HepG2 (cell line): ENCODE results near the gene DSTN. TPM values are rescaled to one million over a fixed set of nuclear protein-coding genes. Genes with fewer than 3 reads are reported as not detected.
A peak's percentile ranks its signal among the peaks of the same experiment; 100 is the strongest.

Experiments
- ESRRA ChIP-seq: sonication (generic); formaldehyde crosslinking; IDR thresholded peaks from 2 replicates; pipeline ENCODE4 v1.5.1; 2020; ENCODE audit warnings: mild to moderate bottlenecking, low read depth, missing genetic modification reagents
- MEF2D ChIP-seq: sonication (generic); formaldehyde crosslinking; IDR thresholded peaks from 2 replicates; pipeline ENCODE4 v1.5.1; 2020; ENCODE audit warnings: mild to moderate bottlenecking, missing genetic modification reagents
- MTA1 ChIP-seq: sonication (generic); formaldehyde crosslinking; IDR thresholded peaks from 2 replicates; pipeline ENCODE4 v1.4.0; 2020; ENCODE audit warnings: missing genetic modification reagents, mild to moderate bottlenecking, borderline replicate concordance
- MTF1 ChIP-seq: sonication (generic); formaldehyde crosslinking; IDR thresholded peaks from 2 replicates; pipeline ENCODE4 v1.5.0; 2020; ENCODE audit warnings: missing genetic modification reagents
- PCBP1 ChIP-seq: fragments of 200-400 bp; formaldehyde crosslinking; IDR thresholded peaks from 2 replicates; pipeline ENCODE4 v1.6.1; 2017; ENCODE audit warnings: mild to moderate bottlenecking, low read depth, low read length, borderline replicate concordance
- POGZ ChIP-seq: sonication (generic); formaldehyde crosslinking; IDR thresholded peaks from 2 replicates; pipeline ENCODE4 v1.4.0; 2020; ENCODE audit warnings: mild to moderate bottlenecking, missing genetic modification reagents
- POLR2A ChIP-seq, 2 experiments: IDR thresholded peaks; 2 replicates each; pipeline ENCODE4 v1.6.1; 2011; ENCODE audit warnings: low read depth in 2 of 2, low read length in 2 of 2, mild to moderate bottlenecking in 1 of 2, moderate library complexity in 1 of 2; ENCODE audit not compliant: insufficient read depth in 1 of 2
- RFXAP ChIP-seq: sonication (generic); formaldehyde crosslinking; IDR thresholded peaks from 2 replicates; pipeline ENCODE4 v1.4.0; 2020; ENCODE audit warnings: missing genetic modification reagents, borderline replicate concordance
- SP4 ChIP-seq: sonication (generic); formaldehyde crosslinking; IDR thresholded peaks from 2 replicates; pipeline ENCODE4 v1.8.1; 2023; ENCODE audit warnings: mild to moderate bottlenecking, missing genetic modification reagents
- SP5 ChIP-seq: IDR thresholded peaks from 2 replicates; pipeline ENCODE4 v1.6.1; 2016; ENCODE audit warnings: low read depth, borderline replicate concordance
- ZNF563 ChIP-seq: sonication (generic); formaldehyde crosslinking; IDR thresholded peaks from 2 replicates; pipeline ENCODE4 v1.8.0; 2022; ENCODE audit warnings: mild to moderate bottlenecking, moderate library complexity, missing genetic modification reagents
- polyA plus RNA-seq, 8 experiments: library from polyadenylated mRNA; depleted of rRNA in 3 of 8; stranded (reverse) in 7 of 8; unstranded in 1 of 8; fragments of >200 nt; fragmentation: Illumina TruSeq in 4 of 8; extraction: Trizol in 4 of 8; gene quantifications; 2 replicates each; pipeline versions ENCODE4 v1.2.1 to v1.2.3, GENCODE V29; 2011 to 2016; ENCODE audit warnings: low read depth in 4 of 8, missing spikeins in 1 of 8, mixed read lengths in 1 of 8; ENCODE audit not compliant: insufficient read depth in 1 of 8
- total RNA-seq, 5 experiments: library from RNA; depleted of rRNA; stranded (reverse); fragments of >200 nt; fragmentation: Illumina TruSeq; extraction: Trizol; gene quantifications; 2 replicates each; pipeline ENCODE4 v1.2.3, GENCODE V29; 2016; ENCODE audit warnings: low read depth in 1 of 5
- TF ChIP-seq, protein P1 (sequence below): sonication (generic); formaldehyde crosslinking; IDR thresholded peaks from 2 replicates; pipeline ENCODE4 v1.4.0; 2020; ENCODE audit warnings: mild to moderate bottlenecking, missing genetic modification reagents, borderline replicate concordance
- TF ChIP-seq, protein P2 (sequence below): sonication (generic); formaldehyde crosslinking; IDR thresholded peaks from 2 replicates; pipeline ENCODE4 v1.8.0; 2022; ENCODE audit warnings: mild to moderate bottlenecking, missing genetic modification reagents
- TF ChIP-seq, protein P3 (sequence below): IDR thresholded peaks from 2 replicates; pipeline ENCODE4 v1.6.1; 2012; ENCODE audit warnings: low read length, improper control_type of control experiment
- TF ChIP-seq, protein P4 (sequence below): sonication (generic); formaldehyde crosslinking; IDR thresholded peaks from 2 replicates; pipeline ENCODE4 v1.9.0; 2021; ENCODE audit warnings: missing genetic modification reagents, mild to moderate bottlenecking, borderline replicate concordance

DSTN gene
- total and polyA plus RNA-seq, 2 of the 13 experiments (the other 11 are each of a cell fraction or from before 2014, with no cell fraction given), result 27.6 to 106 TPM

DNA sequence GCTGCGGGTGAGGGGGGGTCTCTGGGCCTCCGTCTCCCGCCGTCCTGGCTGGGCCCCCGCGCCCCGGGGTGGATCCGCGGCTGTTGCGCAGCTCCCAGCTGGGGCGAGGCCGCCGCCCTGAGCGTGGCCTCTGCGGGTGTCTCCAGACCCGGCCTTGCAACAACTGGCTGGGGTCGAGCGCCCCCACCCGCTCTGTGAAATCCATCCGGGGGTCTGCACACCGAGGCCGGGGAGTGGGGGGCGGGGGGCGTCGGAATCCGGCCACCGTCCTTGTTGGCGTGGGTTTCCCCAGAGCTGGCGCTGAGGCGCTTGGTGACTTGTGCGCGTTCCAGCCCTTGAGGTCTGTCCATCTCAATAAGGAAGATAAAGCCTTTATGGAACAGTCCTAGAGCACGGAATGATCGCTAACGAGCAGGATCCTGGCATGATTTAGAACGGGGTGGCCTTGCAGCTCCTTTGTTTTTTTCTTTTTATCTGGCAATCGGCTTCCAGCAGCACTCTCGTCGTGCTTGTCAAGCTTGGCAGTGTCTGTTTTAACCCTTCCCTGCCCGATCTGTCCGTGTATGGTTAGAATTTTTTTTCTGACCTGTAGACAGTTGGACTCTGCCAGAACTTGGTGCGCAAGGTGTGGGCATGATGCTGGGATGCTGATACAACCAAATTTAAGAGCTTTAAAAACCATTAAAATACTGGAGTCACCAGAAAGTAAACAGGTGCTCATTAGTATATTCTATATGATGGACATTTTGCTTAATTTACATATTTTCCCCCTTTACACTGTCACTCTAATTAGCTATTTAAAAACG lies 675 bp downstream of the DSTN start (continued):
- TF ChIP-seq ESRRA (peak; percentile 61; the same call in 1 of the 2 replicates), POGZ (CRISPR knock-in tag) (peak; percentile 34; the same call in 1 of the 2 replicates), SP5 (CRISPR knock-in tag) (0 out of 2 replicates have a peak, but pooled peaks have one; percentile 8), PCBP1 (no peak), MTF1 (no peak), MTA1 (CRISPR knock-in tag) (peak; percentile 61; the same call in 1 of the 2 replicates), POLR2A (IDR thresholded peaks at IDR 0.05; ENCODE audit: insufficient read depth in 1 of 2, low read depth in 2 of 2, low read length in 2 of 2) (no peak), SP4 (peak; percentile 55), ZNF563 (CRISPR knock-in tag) (0 out of 2 replicates have a peak, but pooled peaks have one; percentile 24), RFXAP (CRISPR knock-in tag) (no peak), MEF2D (CRISPR knock-in tag) (no peak)
- TF ChIP-seq, protein P1, sequence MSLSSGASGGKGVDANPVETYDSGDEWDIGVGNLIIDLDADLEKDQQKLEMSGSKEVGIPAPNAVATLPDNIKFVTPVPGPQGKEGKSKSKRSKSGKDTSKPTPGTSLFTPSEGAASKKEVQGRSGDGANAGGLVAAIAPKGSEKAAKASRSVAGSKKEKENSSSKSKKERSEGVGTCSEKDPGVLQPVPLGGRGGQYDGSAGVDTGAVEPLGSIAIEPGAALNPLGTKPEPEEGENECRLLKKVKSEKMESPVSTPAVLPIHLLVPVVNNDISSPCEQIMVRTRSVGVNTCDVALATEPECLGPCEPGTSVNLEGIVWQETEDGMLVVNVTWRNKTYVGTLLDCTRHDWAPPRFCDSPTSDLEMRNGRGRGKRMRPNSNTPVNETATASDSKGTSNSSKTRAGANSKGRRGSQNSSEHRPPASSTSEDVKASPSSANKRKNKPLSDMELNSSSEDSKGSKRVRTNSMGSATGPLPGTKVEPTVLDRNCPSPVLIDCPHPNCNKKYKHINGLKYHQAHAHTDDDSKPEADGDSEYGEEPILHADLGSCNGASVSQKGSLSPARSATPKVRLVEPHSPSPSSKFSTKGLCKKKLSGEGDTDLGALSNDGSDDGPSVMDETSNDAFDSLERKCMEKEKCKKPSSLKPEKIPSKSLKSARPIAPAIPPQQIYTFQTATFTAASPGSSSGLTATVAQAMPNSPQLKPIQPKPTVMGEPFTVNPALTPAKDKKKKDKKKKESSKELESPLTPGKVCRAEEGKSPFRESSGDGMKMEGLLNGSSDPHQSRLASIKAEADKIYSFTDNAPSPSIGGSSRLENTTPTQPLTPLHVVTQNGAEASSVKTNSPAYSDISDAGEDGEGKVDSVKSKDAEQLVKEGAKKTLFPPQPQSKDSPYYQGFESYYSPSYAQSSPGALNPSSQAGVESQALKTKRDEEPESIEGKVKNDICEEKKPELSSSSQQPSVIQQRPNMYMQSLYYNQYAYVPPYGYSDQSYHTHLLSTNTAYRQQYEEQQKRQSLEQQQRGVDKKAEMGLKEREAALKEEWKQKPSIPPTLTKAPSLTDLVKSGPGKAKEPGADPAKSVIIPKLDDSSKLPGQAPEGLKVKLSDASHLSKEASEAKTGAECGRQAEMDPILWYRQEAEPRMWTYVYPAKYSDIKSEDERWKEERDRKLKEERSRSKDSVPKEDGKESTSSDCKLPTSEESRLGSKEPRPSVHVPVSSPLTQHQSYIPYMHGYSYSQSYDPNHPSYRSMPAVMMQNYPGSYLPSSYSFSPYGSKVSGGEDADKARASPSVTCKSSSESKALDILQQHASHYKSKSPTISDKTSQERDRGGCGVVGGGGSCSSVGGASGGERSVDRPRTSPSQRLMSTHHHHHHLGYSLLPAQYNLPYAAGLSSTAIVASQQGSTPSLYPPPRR, result no peak
- TF ChIP-seq, protein P2, sequence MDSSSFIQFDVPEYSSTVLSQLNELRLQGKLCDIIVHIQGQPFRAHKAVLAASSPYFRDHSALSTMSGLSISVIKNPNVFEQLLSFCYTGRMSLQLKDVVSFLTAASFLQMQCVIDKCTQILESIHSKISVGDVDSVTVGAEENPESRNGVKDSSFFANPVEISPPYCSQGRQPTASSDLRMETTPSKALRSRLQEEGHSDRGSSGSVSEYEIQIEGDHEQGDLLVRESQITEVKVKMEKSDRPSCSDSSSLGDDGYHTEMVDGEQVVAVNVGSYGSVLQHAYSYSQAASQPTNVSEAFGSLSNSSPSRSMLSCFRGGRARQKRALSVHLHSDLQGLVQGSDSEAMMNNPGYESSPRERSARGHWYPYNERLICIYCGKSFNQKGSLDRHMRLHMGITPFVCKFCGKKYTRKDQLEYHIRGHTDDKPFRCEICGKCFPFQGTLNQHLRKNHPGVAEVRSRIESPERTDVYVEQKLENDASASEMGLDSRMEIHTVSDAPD, result peak; percentile 43; the same call in 1 of the 2 replicates
- TF ChIP-seq, protein P3, sequence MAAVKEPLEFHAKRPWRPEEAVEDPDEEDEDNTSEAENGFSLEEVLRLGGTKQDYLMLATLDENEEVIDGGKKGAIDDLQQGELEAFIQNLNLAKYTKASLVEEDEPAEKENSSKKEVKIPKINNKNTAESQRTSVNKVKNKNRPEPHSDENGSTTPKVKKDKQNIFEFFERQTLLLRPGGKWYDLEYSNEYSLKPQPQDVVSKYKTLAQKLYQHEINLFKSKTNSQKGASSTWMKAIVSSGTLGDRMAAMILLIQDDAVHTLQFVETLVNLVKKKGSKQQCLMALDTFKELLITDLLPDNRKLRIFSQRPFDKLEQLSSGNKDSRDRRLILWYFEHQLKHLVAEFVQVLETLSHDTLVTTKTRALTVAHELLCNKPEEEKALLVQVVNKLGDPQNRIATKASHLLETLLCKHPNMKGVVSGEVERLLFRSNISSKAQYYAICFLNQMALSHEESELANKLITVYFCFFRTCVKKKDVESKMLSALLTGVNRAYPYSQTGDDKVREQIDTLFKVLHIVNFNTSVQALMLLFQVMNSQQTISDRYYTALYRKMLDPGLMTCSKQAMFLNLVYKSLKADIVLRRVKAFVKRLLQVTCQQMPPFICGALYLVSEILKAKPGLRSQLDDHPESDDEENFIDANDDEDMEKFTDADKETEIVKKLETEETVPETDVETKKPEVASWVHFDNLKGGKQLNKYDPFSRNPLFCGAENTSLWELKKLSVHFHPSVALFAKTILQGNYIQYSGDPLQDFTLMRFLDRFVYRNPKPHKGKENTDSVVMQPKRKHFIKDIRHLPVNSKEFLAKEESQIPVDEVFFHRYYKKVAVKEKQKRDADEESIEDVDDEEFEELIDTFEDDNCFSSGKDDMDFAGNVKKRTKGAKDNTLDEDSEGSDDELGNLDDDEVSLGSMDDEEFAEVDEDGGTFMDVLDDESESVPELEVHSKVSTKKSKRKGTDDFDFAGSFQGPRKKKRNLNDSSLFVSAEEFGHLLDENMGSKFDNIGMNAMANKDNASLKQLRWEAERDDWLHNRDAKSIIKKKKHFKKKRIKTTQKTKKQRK, result no peak
- TF ChIP-seq, protein P4, sequence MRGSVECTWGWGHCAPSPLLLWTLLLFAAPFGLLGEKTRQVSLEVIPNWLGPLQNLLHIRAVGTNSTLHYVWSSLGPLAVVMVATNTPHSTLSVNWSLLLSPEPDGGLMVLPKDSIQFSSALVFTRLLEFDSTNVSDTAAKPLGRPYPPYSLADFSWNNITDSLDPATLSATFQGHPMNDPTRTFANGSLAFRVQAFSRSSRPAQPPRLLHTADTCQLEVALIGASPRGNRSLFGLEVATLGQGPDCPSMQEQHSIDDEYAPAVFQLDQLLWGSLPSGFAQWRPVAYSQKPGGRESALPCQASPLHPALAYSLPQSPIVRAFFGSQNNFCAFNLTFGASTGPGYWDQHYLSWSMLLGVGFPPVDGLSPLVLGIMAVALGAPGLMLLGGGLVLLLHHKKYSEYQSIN, result no peak
